Fibroblast of peridontal ligament (primary cell): ENCODE results near the gene PPP2R5A.

Experiments used
- DNase-seq: peaks from one replicate; pipeline ENCODE4 v3.0.0-alpha.2; 2010; ENCODE audit errors: extremely low read depth

Gene PPP2R5A

DNA sequence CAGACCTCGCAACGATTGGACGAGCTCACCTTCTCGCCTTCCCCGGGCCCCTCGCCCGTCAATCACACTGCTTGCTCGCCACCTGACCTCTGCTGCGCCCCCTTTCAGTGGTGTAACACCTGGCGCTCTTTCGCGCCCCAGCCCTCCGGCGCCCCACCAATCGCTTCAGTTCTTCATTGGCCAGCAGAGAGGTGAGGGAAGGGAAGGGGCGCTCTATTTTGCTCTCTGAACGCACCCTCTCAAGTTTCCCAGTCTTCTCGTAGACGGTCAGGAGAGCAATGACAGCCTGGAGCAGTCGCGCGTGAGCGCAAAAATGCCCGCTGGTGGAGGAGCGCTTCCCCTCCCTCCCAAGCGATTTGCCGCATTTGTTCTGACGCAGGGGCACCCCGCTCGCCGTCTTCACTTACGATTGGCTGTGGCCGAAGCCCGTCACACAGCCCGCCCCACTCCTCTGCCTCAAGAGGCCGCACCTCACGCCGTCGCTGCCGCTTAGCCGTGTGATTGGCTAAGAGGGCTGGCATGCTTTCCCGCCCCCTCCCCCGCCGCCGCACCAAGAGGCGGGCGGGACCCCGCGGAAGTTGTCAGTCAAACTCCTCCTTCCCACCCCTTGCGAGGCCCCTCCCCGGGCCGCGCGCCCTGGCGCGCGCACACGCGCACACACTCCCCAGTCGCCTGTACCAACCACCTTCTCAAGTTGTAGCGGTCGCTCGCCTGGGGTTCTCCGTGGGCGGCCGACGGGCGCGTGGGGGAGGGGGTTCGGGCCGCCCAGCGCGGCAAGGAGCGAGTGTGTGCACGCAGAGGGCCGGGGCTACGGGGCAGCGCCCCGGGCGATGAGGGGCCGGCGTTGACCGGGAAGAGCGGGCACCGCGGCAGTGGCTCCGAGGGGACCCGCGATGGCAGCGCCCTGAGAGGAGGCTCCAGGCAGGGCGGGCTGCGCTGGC, at the start of gene PPP2R5A:
TSS of gene PPP2R5A (plus strand) at position 667 of the 941 bp plus-strand sequence. CDS start 701 bp downstream, outside the sequence.
- peak; percentile 98 for DNase-seq

DNA sequence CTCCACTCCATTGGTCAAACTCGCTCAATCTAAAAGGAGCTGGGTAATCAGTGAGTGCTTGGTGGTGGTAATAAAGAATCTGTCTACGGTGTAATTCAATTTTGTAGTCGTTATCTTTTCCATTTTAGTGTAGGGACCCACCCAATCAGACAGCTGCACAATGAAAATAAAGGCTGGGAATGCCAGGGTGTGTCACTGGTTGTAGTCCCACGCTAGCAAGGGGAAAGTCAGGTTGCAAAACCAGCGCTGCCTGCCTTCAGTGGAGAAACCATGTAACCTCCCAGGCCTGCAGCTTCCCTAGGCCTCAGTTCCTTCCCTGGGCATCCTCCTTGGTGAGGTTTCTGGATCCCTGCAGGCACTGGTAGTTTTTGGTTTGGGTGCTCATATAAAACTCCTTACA, 49.4 kb upstream of the PPP2R5A start:
- DNase-seq, result no peak

DNA sequence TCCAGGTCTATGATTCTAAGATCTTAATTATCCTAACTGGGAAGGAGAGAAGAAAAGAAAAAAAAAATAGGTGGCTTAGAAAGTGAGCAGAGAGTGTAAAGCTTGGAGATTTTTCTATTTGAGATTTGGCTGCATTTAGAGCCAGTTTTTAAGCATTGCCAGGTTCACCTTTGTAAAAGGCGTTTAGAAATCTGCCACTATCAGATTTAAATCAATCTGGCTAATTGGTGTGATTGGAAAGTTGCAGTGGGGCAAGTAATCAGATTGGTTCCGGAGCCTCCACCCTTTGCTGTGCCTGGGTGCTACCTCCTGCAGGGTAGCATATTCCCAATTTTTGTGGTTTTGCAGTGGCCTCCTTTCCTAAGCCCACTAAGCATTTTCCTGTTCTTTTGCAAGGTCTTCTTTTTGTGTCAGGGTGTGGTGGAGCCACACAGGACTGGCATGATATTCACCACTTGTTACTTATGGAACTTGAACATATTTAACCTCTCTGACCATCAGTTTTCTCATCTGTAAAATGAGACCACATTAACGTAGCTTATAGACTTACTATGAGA, 48.5 kb upstream of the PPP2R5A start:
- no peak for DNase-seq

DNA sequence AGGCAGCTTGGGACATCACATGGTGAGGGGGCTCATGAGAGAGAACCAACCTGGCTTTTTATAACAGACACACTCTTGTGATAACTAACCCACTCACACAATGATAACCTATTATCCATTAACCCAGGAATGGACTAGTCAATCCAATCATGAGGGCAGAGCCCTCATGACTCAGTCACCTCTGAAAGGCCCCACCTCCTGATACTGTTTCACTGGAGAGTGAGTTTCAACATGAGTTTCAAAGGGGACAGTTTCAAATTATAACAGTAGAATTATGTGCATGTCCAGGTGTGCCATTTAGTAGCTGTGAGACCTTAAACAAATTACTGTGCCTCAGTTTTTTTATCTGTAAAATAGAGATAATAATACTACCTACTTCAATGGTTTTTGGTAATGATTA, 47.6 kb upstream of the PPP2R5A start:
- no peak for DNase-seq

DNA sequence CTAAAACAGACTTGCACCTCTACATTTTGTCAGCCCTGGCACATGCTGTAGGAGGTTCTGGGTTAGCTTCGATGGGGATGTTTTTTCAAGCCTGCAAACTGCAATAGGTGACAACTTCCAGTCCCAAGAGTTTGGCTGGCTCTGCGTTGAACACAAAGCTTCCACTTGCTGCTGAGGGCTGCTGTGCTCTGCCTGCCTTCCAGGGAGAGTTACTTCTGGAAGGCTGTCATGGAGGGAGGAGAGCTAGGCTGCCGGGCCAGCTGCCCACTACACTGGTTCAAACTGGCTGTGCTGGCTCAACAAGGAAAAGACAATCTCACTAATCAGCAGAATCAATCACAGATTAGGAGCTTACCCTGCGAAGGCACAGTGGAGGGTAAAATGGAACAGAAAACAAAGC, 46.7 kb upstream of the PPP2R5A start:
- peak; percentile 52 for DNase-seq

DNA sequence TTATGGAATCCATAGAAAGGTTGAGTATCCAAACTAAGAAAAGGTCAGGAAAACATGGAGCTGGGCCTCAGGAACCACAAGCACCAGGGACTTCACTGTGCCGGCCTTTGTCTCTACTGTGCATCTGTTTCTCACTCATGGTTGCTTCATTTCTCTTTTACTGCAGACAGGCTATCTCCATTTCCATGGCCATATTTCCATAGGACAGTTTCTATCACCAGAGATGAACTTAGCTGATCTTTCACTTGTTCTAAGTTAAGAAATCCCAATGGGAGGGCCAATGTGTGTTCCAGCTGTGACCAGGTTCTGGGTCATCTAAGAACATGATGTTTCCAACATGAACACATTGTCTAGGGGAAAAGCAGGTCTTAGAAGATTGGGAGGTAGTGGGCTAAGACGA, 43.7 kb upstream of the PPP2R5A start:
- DNase-seq, result no peak

DNA sequence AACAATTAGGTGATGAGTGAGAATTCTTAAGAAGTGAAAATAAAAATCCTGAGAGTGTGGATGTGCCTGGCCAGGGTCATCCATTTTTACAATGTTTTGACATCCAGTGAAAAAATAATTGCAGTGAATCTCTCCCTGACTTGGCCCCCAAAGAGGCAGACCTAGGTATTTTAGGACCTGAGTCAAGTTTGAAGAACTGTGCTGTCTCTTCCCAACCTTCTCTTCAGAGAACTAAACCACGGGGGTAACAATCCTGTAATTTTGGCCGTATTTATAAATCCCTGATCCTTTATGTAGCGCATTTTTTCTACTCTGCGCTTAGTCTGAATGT, 43.3 kb upstream of the PPP2R5A start:
- no peak for DNase-seq

DNA sequence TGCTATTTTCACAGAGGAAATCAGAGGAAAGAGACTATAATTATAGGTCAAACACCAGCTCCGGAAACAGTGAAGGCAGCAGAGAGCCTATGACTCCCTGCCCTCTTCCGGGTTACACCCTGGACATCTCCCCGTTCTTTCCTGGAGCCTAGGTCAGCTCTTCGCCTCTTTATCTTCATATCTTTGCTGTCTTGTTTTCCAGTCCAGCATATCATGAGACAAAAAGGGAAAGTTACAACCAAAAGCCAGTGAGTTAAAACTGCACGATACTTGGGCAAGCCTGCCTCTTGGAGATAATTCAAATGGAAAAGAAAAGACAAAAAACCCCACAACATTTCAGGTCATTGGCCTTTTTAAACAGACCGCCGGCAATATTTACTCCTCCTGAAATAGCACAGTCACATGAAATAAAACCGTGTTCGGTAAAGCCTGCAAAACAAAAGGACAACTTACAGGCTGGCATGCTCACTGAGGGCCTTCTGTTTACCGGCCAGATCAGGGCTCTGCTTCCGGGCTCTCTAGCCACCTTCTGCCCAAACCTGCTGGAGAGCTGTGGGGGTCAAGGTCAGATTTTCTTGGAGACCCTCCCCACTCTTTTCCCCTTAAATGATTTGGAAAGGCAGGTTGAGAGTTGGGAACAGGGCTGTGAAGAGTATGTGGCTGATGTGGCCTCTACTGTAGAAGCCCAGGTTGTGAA, 42.8 kb upstream of the PPP2R5A start:
- DNase-seq, result peak; percentile 32

DNA sequence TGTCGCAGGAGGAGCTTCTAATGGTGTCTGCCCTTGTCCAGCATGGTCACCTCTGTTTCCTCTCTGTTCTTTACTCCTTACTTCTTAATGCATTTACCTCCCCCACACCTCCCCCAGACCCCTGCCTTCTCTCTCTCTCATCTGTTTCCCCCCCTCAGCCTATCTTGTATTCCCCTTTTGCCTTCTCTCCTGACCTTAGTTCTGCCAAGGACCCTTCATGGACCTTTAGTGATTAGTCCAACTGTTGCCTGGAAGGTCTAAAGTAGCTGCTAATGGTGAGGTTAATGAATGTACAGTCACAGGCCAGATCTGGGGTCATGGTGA, 42.3 kb upstream of the PPP2R5A start:
- no peak for DNase-seq

DNA sequence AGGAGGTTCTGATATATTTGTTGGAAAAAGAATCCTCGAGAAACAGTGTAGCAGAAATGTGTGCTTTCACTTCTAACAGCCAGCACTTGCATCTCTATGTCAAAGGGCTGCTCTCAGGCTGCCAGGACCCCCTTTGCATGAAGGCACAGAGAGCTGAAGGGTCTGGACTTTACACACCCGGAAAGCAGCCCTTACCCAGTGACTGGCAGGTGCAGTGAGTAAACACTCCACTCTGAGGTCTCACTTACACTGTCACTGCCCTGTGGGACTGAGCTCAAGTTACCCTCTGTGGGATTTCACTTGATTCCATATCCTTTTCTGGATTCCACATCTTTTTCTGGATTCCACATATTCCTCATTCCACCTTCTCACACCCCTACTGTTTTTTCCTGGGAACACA, 40.8 kb upstream of the PPP2R5A start:
- DNase-seq, result no peak

DNA sequence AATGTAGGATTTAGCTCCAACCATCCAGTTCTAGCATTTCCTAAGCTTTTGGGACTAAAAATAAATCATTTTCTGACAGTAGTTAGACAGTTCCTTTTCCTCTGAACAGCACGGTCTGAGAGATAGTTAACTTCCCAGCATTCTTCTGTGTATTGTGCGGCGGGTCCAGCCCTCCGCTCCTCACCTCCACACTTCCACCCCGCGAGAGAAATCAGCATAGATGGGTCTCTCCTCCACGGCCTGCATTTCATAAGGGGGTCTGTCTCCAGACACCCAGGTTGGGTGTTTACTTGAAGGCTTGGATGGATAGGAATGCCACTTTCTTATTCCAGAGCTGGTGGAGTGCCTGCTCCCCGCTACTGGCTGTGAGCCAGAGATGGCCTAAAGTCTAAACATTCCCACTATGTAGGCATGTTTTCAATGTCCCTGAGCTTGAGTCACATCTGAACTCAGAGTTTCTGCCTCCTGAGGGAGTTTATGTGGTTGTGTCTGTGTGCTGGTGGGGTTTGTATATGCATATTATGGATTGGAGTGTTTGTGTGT, 38.0 kb upstream of the PPP2R5A start:
- DNase-seq, result peak; percentile 78

DNA sequence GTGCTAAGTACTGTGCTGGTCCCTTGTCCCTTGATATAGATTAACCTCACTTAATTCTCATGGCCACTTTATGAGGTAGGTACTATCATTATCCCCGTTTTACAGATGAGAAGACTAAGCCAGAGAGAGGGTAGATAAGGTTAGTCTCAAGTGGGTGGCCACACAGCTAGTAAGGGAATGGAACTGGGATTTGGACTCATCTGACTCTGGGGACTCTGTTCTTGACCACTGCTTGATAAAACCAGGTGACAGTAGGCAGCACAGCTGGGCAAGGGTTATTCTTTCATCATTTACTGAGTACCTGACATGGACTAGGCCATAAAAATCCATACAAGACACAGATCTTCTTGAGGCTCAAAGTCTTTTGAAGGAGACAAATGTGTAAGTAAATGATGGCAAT, 37.2 kb upstream of the PPP2R5A start:
- no peak for DNase-seq

DNA sequence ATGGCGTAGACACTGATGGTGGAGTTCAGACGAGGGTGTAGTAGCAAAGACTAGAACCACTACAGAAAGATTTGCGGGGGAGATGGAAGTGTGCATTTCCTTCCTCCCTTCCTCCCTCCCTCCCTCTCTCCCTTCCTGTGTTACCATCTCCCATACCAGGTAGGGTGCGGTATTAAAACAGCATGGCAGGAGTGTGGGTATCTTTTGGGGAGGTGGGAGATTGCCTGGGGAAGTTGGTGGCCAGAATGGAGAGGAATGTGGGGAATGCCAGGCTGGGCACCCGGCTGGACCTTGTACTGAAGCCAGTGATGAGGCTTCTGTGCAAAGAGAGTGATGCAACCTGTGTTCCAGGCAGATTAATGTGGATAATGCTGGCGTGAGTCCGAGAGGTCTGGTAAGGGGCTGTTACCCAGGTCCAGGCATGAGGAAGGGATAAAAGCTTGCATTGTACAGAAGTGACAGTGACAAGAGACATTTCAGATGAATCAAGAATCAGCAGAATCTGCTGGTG, 30.3 kb upstream of the PPP2R5A start:
- DNase-seq, result no peak

DNA sequence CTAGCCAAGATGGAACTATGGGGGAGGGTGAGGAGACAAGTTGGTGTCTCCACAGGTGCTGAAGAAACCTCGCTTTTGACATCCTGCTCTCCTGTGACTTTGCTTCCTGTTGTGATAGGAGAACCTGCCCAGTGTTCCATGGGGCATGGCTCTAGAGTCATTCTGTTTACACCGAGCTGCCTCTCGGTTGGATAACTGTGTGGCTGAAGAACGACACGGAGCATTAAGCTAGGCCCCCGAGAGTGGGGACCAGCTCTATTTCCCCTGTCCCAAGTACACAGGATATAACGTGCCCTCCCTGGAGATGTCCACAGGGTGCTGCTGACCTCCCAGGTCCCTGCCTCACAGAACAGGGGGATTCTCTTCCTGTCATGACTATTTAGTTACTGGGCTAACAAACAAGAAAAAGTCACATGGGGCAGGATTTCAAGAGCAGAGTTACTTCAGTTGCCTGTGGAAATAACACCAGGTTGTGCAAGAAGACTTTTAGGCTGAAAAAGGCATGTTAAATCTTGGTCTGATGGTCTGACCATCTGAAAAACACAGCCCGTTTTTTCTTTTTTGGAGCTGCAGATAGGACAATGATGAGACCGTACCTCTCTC, 29.4 kb upstream of the PPP2R5A start:
- DNase-seq, result peak; percentile 60

DNA sequence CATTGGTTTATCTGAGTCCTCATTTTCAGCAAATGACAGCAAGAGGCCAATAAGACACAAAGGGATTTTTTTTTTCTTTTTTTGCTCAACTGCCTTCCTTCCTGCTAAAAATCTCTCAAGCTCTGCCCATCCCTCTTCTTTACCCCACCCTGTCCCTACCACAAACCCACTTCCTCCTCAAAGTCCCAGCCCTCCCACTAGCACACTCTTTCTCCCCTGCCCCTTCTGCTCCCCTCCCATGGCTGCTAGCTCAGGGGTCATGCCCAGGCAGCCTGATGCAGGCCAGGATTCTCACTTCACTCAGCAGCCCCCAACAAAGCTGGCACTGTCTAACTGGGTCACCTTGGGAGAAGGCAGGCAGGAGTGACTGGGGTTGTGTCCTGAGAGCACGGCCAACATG, 28.8 kb upstream of the PPP2R5A start:
- DNase-seq, result no peak

DNA sequence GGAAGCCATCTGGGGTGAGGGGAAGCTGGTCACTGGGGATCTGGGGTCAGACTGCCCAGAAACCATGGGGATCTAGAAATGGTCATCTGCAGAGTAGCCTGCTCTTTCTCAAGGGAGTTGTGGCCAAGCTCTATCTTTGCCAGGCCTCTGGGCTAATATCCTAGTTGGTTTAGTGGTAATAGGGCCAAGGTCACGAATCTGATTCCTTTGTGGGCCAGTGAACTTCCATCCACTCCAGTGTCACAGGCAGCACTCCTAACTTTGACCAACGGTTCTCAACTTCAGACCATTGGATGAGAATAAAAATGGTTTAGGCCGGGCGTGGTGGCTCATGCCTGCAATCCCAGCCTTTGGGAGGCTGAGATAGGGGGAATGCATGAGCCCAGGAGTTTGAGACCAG, 28.1 kb upstream of the PPP2R5A start:
- DNase-seq, result no peak

DNA sequence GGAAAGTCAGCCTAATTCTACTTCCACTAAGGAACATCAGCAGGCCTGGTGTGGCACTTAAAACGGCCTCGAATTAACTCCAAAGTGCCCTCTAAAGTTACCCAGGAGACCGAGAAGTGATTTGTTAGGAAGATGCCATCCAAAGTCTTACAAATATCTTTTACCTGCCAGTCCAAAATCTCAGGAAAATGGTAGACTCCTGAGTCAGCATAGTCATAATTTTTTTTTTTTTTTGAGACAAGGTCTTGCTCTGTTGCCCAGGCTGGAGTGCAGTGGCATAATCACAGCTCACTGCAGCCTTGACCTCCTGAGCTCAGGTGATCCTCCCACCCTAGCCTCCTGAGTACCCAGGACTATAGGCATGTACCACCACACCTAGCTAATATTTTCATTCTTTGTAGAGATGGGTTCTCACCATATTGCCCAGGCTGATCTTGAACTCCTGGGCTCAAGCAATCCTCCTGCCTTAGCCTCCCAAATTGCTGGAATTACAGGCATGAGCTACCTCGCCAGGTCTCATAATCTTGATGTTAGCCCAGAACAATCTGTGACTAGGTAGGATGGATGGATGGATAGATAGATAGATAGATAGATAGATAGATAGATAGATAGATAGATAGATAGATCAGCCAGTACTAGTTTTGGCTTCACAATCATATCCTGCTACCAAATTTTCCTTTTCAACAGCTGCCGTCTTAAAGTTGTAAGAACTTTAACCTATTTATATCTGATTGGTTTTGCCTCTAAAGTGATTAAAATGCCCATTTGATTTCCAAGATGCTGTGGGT, 25.3 kb upstream of the PPP2R5A start:
- no peak for DNase-seq

DNA sequence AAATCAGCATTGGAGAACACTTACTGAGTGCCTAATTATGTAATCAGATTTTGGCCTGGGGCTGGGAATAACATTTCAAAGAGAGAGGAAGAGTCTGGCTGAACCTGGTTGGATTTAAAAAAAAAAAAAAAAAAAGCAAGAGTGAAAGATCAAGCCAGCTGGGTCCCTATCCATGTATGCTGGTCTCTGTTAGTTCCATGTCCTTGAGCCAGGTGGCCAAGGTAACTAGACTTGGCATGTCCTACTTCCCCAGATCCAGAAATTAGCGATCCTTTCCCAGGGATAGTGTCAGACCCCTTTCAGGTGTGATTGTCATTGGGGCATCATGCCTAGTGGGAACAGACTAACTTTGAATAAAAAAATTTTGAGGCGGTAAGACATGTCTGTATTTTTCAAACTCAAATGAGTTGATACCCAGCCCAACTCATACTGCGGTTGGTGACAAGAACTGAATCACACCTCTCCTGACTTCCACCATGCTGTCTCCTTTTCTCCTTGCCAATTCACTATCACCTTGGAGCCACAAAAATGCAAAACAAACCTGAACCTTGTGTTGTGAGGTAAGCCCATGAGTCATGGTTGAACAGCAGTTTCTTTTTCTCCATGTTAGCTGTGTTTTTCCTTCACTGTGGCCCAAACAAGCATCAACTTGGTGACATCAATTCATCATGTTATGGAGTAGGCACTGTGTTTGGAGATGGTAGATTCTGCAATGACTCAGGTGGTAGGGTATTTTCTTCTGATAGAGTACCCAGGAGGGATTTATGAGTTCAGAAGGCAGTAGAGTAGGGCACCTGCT, 24.5 kb upstream of the PPP2R5A start:
- no peak for DNase-seq

DNA sequence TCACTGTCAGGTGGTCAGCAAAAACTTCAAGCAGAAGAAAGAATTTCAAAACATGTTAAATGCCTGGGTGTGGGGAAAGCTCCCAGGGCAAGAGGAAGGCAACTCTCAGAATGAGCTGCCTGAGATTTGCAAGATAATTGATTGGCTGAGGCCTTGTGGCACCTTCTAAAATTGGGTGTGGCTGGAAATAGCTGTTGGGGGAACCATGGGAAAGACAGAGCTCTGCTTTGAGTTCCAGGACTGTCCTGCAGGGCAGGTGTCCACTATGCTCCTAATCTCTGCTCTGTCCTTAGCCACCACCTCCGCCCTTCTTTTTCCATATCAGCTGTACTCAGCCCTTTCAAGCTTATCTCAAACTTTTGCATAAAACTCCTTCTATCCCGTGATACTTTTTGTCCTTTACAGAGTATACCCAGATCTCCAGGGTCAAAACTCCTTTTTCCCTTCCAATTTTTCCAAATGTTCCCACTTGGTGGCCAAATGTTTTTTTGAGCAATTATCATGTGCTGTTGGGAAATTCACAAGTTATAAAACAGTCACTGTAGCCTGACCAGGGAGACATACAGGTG, 23.8 kb upstream of the PPP2R5A start:
- DNase-seq, result no peak

DNA sequence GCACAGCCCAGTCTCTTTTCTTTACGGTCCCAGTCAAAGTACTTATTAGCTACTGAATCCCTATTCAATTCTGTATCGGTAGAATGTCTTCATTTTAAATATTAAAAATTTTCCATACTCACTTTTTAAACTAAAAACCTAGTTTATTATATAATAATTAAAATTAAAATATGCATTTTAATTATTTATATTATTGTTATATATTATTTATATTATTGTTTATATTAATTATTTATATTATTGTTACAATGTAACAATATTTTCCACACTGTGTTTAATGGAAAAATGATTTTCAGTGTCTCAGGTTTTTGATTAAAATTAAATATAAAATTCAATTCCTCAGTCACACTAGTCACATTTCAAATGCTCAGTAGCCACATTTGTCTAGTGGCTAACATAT, 18.2 kb upstream of the PPP2R5A start:
- no peak for DNase-seq
